Measurements from ENCODE around the gene TBC1D2B. TPM values are rescaled to one million over a fixed set of nuclear protein-coding genes. Genes with fewer than 3 reads are reported as not detected.
A peak's percentile ranks its signal among the peaks of the same experiment; 100 is the strongest.
"Not testable (repeated sequence)": the region's sequence is repeated elsewhere in the genome, so short reads cannot be mapped to it uniquely, and the experiment has no call there.

The TBC1D2B gene
- total RNA-seq, 2 donors from 2014 or later: 35.9 to 49.1 TPM

DNA sequence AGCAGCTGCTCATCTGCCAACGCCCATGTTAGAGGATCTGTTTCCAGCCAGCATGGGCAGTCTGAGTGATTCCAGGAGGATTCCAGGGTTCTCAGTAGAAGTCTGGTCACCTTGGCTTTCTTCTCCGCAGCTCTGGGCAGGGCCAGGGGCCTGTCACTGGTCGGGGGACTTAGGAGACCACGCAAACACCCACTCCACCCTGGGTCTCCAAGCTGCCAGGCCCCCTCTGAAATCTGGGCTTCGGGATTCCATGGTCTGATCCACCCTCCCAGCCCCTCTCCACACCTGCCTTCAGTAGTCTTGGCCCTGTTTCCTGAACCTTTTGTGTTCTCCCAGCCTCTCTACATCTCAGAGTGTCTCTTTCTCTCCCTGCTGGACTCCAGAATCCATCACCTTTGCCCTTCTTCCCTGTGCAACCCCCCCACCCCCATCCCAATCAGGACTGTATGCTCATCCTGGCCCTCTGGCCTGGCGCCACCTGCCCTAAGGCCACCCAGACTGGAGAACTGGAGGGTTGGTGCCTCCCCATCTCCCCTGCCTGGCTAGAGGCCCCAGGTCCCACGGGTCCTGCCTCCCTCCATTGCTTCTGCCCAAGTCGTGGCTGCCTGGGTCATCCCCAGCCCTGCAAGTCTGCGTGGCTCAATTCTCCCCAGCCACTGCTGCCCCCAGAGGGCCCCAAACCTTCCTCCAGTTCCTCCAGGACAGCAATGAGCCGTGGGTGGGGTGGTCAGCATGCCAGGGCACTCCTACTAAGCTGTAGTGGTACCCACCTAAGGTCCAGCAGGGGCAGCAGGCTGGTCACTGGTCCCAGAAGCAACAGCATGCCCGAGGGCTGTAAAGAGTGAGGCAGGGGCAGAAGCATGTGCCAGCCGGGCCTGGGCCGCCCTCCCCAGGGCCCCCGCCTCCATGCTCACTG, 102.8 kb downstream of the TBC1D2B start:
- TF ChIP-seq, protein P1, sequence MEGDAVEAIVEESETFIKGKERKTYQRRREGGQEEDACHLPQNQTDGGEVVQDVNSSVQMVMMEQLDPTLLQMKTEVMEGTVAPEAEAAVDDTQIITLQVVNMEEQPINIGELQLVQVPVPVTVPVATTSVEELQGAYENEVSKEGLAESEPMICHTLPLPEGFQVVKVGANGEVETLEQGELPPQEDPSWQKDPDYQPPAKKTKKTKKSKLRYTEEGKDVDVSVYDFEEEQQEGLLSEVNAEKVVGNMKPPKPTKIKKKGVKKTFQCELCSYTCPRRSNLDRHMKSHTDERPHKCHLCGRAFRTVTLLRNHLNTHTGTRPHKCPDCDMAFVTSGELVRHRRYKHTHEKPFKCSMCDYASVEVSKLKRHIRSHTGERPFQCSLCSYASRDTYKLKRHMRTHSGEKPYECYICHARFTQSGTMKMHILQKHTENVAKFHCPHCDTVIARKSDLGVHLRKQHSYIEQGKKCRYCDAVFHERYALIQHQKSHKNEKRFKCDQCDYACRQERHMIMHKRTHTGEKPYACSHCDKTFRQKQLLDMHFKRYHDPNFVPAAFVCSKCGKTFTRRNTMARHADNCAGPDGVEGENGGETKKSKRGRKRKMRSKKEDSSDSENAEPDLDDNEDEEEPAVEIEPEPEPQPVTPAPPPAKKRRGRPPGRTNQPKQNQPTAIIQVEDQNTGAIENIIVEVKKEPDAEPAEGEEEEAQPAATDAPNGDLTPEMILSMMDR (IDR thresholded peaks at IDR 0.05): no peak
- H3K4me3 ChIP-seq: no peak overlapping the region
- no peaks in the 10 kb centered on the region for H3K9me3 ChIP-seq
- peak; percentile 17 for DNase-seq
- no peaks in the 10 kb centered on the region for H3K27me3 ChIP-seq
- H3K4me1 ChIP-seq: no peaks in the 10 kb centered on the region
- intact Hi-C loops (cut with DNase I): no loop called here
- H3K9ac ChIP-seq (ENCODE audit: low read depth in 2 of 2, low read length in 2 of 2): no peak overlapping the region
- H3K36me3 ChIP-seq: no peaks in the 10 kb centered on the region
- H3K27ac ChIP-seq: no peak overlapping the region

DNA sequence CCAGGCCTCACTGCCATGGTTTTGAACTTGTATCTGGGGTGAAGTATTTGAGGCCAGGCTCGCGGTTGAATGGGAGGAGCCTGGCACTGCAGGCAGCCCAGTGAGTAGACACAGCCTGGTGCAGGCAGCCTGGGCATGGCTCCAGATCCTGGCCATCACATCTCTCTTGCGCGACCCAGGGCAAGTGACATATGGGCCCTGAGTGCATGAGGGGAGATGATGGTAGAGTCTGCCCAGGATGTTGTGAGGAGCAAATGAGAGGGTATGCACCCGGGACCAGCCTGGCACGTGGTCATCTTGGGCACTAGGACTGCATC, 103.5 kb downstream of the TBC1D2B start:
- TF ChIP-seq, protein P1 (IDR thresholded peaks at IDR 0.05): no peak
- Histone ChIP-seq H3K36me3 (no peaks in the 10 kb centered on the region), H3K27me3 (no peaks in the 10 kb centered on the region), H3K4me3 (no peak overlapping the region), H3K4me1 (no peaks in the 10 kb centered on the region), H3K9me3 (no peaks in the 10 kb centered on the region), H3K27ac (no peak overlapping the region), H3K9ac (ENCODE audit: low read depth in 2 of 2, low read length in 2 of 2) (no peak overlapping the region)
- DNase-seq: peak; percentile 42
- intact Hi-C loops (cut with DNase I): no loop called here

DNA sequence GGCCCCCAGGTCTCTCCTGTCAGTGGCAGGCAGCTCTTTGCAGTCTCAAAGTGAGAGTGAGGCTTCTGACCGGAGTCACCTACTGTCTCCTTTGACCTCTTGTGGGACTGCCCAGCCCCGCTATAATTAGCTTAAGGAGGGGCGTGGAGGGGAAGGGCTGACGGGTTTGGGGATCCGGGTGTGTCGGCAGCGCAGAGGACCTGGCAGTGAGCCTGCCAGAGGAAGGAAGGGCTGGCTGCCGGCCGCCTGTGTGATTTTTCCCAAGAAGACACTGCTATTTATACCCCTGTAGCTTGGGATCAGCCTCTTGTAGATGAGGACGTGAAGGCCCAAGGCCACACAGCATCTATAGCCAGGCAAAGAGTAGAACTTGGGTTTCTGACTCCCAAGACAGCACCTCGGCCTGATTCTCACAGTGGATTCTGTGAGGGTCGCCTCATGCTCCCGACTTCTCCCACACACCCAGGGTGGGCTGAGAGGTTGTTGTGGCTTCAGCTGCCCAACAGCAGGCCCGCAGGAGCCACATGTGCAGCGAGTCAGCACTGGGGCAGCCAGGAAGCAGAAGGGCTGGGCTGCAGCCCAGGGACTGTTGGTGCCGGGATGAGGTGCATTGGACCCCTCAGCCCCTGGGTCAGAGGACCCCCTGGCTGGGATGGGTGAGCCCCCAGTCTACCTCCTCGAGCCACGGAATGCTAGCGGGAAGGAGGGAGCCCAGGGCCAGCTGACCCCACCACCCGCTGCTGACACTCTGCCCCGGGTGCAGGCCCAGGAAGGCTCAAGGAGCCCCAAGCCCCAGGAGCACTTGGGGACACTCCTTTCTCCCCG, 104.0 kb downstream of the TBC1D2B start:
- DNase-seq; H3K27ac ChIP-seq; H3K4me1 ChIP-seq; H3K9ac ChIP-seq (ENCODE audit: low read depth in 2 of 2, low read length in 2 of 2); H3K27me3 ChIP-seq; H3K9me3 ChIP-seq; H3K4me3 ChIP-seq; H3K36me3 ChIP-seq; intact Hi-C loops (cut with DNase I): not testable (repeated sequence)

DNA sequence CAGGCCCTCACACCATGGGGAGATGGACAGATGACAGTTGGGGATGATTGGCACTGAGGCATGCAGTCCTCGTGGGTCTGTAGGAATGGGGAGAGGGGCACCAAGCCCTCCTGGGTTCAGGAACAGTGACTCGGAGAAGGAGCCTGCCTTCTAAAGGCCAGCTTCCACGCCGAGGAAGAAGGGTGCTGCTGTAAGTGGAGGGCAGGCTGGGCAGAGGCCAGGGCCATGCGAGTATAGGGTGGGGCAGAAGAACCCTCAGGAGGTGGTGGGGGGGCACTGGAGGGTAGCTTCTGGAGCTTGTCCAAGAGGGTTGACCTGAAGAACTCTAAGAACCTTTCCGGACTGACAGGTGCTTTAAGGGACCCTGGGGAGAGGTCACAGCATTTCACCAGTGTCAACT, 104.8 kb downstream of the TBC1D2B start:
- H3K27me3 ChIP-seq; H3K4me3 ChIP-seq; H3K27ac ChIP-seq; intact Hi-C loops (cut with DNase I); H3K9ac ChIP-seq (ENCODE audit: low read depth in 2 of 2, low read length in 2 of 2); H3K4me1 ChIP-seq; DNase-seq; H3K36me3 ChIP-seq; H3K9me3 ChIP-seq: not testable (repeated sequence)

DNA sequence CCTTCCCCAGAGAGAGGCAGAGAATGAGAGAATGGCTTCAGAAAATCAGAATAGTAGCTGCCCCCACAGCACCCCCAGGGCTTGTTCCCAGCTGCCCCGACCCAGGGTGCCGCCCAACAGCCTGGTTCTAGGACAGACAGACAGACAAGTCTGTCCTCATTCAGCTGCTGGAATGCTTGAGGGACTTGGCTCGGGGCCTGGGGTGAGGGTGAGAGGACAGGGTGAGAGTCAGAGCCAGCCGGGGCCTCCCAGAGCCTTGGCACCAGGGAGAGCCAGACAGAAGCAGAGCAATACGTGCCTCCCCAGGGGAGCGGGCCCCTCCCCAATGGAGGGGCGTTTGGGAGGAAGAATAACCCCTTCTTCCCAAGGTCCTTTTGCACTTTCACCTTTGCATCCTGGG, 105.6 kb downstream of the TBC1D2B start:
- H3K4me1 ChIP-seq; intact Hi-C loops (cut with DNase I); H3K9me3 ChIP-seq; H3K9ac ChIP-seq (ENCODE audit: low read depth in 2 of 2, low read length in 2 of 2); DNase-seq; H3K36me3 ChIP-seq; H3K4me3 ChIP-seq; H3K27ac ChIP-seq; H3K27me3 ChIP-seq: not testable (repeated sequence)

DNA sequence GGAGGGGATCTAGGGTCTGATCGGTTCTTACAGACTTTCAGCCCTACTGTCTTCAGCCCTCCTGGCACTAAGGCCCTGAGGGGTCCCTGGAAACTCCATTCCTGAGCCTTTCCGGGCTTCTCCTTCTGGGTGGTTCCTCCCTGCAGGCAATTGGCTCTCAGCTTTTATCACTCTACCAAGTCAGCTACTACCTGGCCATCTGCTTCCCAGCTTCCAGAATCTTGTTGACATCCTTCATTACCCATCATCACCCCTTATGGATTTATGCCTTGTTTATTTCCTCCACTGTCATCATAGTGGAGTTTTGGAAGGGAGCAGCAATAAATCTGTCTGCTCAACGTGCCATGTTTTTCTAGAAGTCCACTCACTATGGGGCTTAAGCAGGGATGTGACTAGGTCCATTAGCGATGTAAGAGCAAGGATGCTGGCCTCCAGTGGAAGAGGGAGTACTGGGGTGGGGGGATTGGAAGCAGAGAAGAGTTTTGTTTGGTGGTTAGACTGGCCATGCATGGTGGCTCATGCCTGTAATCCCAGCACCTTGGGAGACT, 106.6 kb downstream of the TBC1D2B start:
- H3K4me3 ChIP-seq; H3K9ac ChIP-seq (ENCODE audit: low read depth in 2 of 2, low read length in 2 of 2); H3K9me3 ChIP-seq; H3K27ac ChIP-seq; H3K4me1 ChIP-seq; DNase-seq; H3K27me3 ChIP-seq; intact Hi-C loops (cut with DNase I); H3K36me3 ChIP-seq: not testable (repeated sequence)

DNA sequence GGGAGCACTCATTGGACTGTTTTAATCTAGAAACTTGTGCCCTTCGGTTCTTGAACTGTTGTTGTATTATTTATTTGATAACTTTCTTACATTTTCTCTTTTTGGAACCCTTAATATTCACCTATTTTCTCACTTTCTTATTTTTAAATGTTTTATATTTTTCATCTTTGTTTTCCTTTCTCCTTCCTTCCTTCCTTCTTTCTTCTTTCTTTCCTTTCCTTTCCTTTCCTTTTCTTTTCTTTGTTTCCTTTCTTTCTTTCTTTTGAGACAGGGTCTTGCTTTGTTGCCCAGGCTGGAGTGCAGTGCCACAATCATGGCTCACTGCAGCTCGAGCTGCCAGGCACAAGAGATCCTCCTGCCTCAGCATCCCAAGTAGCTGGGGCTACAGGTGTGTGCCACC, 108.5 kb downstream of the TBC1D2B start:
- Histone ChIP-seq H3K36me3 (no peaks in the 10 kb centered on the region), H3K27me3 (no peaks in the 10 kb centered on the region), H3K9me3 (no peaks in the 10 kb centered on the region), H3K4me3 (no peak overlapping the region), H3K4me1 (no peaks in the 10 kb centered on the region), H3K9ac (ENCODE audit: low read depth in 2 of 2, low read length in 2 of 2) (no peak overlapping the region), H3K27ac (no peak overlapping the region)
- intact Hi-C loops (cut with DNase I): loop anchor here (10.0 kb wide), 1 partner anchor 276 kb away; no protein-coding TSS in a partner anchor
- TF ChIP-seq, protein P1 (IDR thresholded peaks at IDR 0.05): no peak
- no peak for DNase-seq
